Glutamatergic neuron (in vitro differentiated cells): ENCODE data around the gene SNX8. TPM values are rescaled to one million over a fixed set of nuclear protein-coding genes. Genes with fewer than 3 reads are reported as not detected.
A peak's percentile ranks its signal among the peaks of the same experiment; 100 is the strongest.

Experiments used
- DNase-seq: peaks from one replicate; pipeline ENCODE4 v3.0.0; 2022
- H3K27ac Mint-ChIP-seq: one replicate; pipeline ENCODE4 v1.8.0; 2020; ENCODE audit warnings: mild to moderate bottlenecking, mixed read lengths, inconsistent platforms; ENCODE audit not compliant: unreplicated experiment
- H3K27me3 Mint-ChIP-seq: one replicate; pipeline ENCODE4 v1.8.0; 2020; ENCODE audit warnings: mild to moderate bottlenecking, moderate library complexity, mixed read lengths, inconsistent platforms; ENCODE audit not compliant: unreplicated experiment
- H3K36me3 Mint-ChIP-seq: one replicate; pipeline ENCODE4 v1.8.0; 2020; ENCODE audit warnings: mild to moderate bottlenecking, mixed read lengths, inconsistent platforms; ENCODE audit not compliant: unreplicated experiment
- H3K4me1 Mint-ChIP-seq: one replicate; pipeline ENCODE4 v1.8.0; 2020; ENCODE audit warnings: mild to moderate bottlenecking, low read depth, mixed read lengths, inconsistent platforms; ENCODE audit not compliant: unreplicated experiment
- H3K4me3 Mint-ChIP-seq: one replicate; pipeline ENCODE4 v1.8.0; 2020; ENCODE audit warnings: mild to moderate bottlenecking, mixed read lengths, inconsistent platforms; ENCODE audit not compliant: unreplicated experiment
- H3K9me3 Mint-ChIP-seq: one replicate; pipeline ENCODE4 v1.8.0; 2020; ENCODE audit warnings: mild to moderate bottlenecking, moderate library complexity, mixed read lengths, inconsistent platforms; ENCODE audit not compliant: unreplicated experiment
- total RNA-seq: library from RNA; stranded (reverse); fragmentation: NEBNext Ultra II Directional; extraction: Animal tissue kit (Norgen Biotek cat#: 25700); gene quantifications from one replicate; pipeline ENCODE4 v1.2.1, GENCODE V29; 2021; ENCODE audit not compliant: unreplicated experiment
- TF ChIP-seq, protein P1 (sequence below): fragments of 200-600 bp; sonication (generic); IDR thresholded peaks from one replicate; pipeline ENCODE4 v1.5.0; 2021; ENCODE audit not compliant: partially characterized antibody, unreplicated experiment

SNX8 gene
- total RNA-seq, 1 donor from 2014 or later: 22.2 TPM

- TF ChIP-seq, protein P1, sequence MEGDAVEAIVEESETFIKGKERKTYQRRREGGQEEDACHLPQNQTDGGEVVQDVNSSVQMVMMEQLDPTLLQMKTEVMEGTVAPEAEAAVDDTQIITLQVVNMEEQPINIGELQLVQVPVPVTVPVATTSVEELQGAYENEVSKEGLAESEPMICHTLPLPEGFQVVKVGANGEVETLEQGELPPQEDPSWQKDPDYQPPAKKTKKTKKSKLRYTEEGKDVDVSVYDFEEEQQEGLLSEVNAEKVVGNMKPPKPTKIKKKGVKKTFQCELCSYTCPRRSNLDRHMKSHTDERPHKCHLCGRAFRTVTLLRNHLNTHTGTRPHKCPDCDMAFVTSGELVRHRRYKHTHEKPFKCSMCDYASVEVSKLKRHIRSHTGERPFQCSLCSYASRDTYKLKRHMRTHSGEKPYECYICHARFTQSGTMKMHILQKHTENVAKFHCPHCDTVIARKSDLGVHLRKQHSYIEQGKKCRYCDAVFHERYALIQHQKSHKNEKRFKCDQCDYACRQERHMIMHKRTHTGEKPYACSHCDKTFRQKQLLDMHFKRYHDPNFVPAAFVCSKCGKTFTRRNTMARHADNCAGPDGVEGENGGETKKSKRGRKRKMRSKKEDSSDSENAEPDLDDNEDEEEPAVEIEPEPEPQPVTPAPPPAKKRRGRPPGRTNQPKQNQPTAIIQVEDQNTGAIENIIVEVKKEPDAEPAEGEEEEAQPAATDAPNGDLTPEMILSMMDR: no peak
- H3K4me1 Mint-ChIP-seq: peaks cover 9% of the 10 kb centered on the region
- peaks cover 4% of the 10 kb centered on the region for H3K36me3 Mint-ChIP-seq
- no peak for DNase-seq
- peaks cover 2% of the 10 kb centered on the region for H3K27me3 Mint-ChIP-seq
- peak overlapping the region; percentile 33 for H3K27ac Mint-ChIP-seq
- no peak overlapping the region for H3K4me3 Mint-ChIP-seq
- peaks cover 4% of the 10 kb centered on the region for H3K9me3 Mint-ChIP-seq
Measured at GRCh38 chr7:2266911-2267310, 47.3 kb downstream of the SNX8 start.

DNA sequence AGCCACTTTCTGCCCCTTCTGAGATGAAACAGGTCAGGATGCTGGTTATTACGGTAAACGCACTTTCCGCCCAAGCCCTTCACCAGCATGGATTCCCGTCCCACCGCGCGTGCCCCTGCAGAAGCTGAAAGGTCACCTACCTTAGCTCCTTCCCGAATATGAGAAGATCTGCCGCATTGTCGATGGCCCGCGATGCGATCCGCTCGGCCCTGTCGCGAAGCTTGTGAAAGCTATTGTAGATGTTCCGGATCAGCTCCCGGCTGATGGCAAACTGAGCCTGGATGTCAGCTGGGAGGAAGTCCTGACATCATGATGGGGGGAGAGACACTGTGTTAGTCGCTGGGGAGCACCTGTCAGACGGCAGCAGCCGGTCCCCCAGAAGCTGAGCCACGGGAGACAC is 50.1 kb downstream of the SNX8 start:
- Mint-ChIP-seq H3K36me3 (peaks cover 4% of the 10 kb centered on the region), H3K4me3 (no peak overlapping the region), H3K27ac (no peak overlapping the region), H3K4me1 (peaks cover 5% of the 10 kb centered on the region), H3K27me3 (peaks cover 4% of the 10 kb centered on the region), H3K9me3 (peaks cover 4% of the 10 kb centered on the region)
- TF ChIP-seq, protein P1: no peak
- no peak for DNase-seq

DNA sequence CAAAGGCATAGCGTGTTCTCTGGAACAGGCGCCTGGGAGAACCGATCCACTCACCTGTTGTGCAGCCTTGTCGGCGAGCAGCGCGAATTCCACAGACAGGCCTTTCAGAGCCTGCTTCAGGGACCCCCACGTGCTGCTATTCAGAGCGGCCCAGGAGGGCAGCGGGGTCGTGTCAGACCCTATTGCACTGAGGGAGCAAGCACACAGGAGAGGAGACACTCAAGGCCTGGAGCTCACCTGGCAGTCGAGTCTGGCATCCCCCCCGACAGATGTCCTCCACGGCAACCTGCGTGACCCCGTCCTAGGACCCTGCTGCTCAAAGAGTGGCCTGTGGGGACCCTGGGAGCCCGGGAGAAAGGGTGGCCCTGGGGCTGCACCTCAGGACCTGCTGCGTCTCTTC is 51.1 kb downstream of the SNX8 start:
- H3K4me1 Mint-ChIP-seq: peaks cover 8% of the 10 kb centered on the region
- H3K36me3 Mint-ChIP-seq: peaks cover 4% of the 10 kb centered on the region
- H3K27me3 Mint-ChIP-seq: peaks cover 4% of the 10 kb centered on the region
- TF ChIP-seq, protein P1: no peak
- no peak for DNase-seq
- H3K4me3 Mint-ChIP-seq: no peak overlapping the region
- H3K27ac Mint-ChIP-seq: no peak overlapping the region
- peaks cover 4% of the 10 kb centered on the region for H3K9me3 Mint-ChIP-seq

GRCh38 chr7:2261611-2262010 is 52.6 kb downstream of the SNX8 start:
- Mint-ChIP-seq H3K27me3 (peaks cover 4% of the 10 kb centered on the region), H3K36me3 (peaks cover 4% of the 10 kb centered on the region), H3K27ac (no peak overlapping the region), H3K9me3 (peaks cover 4% of the 10 kb centered on the region), H3K4me1 (peaks cover 8% of the 10 kb centered on the region), H3K4me3 (no peak overlapping the region)
- no peak for DNase-seq
- TF ChIP-seq, protein P1: no peak

GRCh38 chr7:2260820-2261219 is 53.4 kb downstream of the SNX8 start:
- H3K4me1 Mint-ChIP-seq: peaks cover 8% of the 10 kb centered on the region
- H3K36me3 Mint-ChIP-seq: peaks cover 4% of the 10 kb centered on the region
- H3K4me3 Mint-ChIP-seq: no peak overlapping the region
- H3K27ac Mint-ChIP-seq: no peak overlapping the region
- DNase-seq: no peak
- H3K27me3 Mint-ChIP-seq: peaks cover 4% of the 10 kb centered on the region
- peaks cover 4% of the 10 kb centered on the region for H3K9me3 Mint-ChIP-seq
- TF ChIP-seq, protein P1: no peak
